ENCODE results near the gene NUMA1. TPM values are rescaled to one million over a fixed set of nuclear protein-coding genes. Genes with fewer than 3 reads are reported as not detected.

Gene NUMA1
- polyA plus RNA-seq, 3 donors = 4.1 to 91.2 (median 12.4) TPM

DNA sequence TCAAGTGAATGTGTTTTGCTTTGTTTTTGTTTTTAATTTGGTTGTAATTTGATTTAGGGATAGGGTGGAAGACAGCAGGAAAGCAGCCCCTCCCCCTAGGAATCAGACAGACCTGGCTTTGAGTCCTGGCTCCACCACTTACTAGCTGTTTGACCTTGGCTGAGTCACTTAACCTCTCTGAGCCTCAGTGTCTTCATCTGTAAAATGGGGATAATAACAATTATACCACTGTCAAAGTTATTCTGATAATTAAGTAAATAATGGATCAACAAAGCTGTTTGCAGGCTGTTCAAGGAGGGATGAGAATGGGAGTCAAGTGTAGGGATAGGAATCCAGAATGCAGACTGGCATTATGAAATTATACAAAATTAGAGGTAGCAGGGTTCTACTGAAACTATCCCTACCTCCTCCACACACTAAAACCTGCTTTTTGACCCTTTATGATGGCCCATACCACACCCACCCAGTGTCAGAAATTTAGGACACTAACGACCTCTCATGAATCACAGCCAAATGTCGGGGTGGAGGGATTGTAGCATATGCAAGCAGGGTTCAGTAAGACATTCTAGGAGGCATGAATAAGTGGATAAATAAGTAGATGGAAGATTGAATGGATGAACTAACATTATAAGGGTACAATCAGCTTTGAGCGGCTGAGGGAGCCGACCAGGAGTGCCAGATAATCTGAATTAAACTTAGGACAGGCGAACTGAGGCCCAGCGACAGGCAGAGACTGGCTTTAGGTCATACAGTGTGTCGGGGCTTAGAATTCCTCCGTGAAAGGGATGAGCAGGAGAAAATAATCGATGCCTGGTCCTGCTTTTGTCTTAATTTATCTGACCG is 31.2 kb upstream of the NUMA1 start:
- no peaks in the 10 kb centered on the region for H3K27me3 ChIP-seq (ENCODE audit: control insufficient read depth in 2 of 2, insufficient read depth in 2 of 2, low read length in 2 of 2)
- Mint-ChIP-seq H3K36me3 (peaks cover 46 to 50% of the 10 kb centered on the region in 2 donors), H3K27ac (peak overlapping the region; percentile 99 to 100 (median 100)), H3K4me1 (peaks cover 33% of the 10 kb centered on the region), H3K9me3 (peaks cover 0 to 5% (median 0%) of the 10 kb centered on the region in 7 donors), H3K27me3 (ENCODE audit: low read depth in 3 of 3) (peaks cover 0 to 4% (median 0%) of the 10 kb centered on the region in 3 donors), H3K4me3 (peak overlapping the region; percentile 89 to 97)
- 4% methylated on average over 8 of the region's 10 CpGs for WGBS (ENCODE audit: insufficient coverage)
- H3K9ac ChIP-seq (ENCODE audit: insufficient read depth, low read length, poor library complexity, severe bottlenecking) = peak overlapping the region; percentile 87
- H3K36me3 ChIP-seq (replicated peaks in 1 of 2; ENCODE audit: control insufficient read depth in 1 of 2, insufficient read depth in 2 of 2, low read length in 2 of 2) = peaks cover 28 to 36% of the 10 kb centered on the region in 2 donors
- peaks cover 30 to 33% of the 10 kb centered on the region in 2 donors for H3K4me1 ChIP-seq (ENCODE audit: control insufficient read depth in 1 of 2, insufficient read depth in 2 of 2, low read length in 2 of 2)
- H3K79me2 ChIP-seq (ENCODE audit: insufficient read depth, low read length) = peaks cover 10% of the 10 kb centered on the region
- no peaks in the 10 kb centered on the region for H4K20me1 ChIP-seq (ENCODE audit: insufficient read depth, low read length)
- intact Hi-C loops (cut with micrococcal nuclease) = no loop called here
- no peak for DNase-seq
- peak overlapping the region; percentile 94 to 99 for H3K27ac ChIP-seq (ENCODE audit: low read depth in 1 of 2, low read length in 2 of 2)
- TF ChIP-seq, protein P1, sequence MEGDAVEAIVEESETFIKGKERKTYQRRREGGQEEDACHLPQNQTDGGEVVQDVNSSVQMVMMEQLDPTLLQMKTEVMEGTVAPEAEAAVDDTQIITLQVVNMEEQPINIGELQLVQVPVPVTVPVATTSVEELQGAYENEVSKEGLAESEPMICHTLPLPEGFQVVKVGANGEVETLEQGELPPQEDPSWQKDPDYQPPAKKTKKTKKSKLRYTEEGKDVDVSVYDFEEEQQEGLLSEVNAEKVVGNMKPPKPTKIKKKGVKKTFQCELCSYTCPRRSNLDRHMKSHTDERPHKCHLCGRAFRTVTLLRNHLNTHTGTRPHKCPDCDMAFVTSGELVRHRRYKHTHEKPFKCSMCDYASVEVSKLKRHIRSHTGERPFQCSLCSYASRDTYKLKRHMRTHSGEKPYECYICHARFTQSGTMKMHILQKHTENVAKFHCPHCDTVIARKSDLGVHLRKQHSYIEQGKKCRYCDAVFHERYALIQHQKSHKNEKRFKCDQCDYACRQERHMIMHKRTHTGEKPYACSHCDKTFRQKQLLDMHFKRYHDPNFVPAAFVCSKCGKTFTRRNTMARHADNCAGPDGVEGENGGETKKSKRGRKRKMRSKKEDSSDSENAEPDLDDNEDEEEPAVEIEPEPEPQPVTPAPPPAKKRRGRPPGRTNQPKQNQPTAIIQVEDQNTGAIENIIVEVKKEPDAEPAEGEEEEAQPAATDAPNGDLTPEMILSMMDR (IDR thresholded peaks at IDR 0.05) = no peak
- no peaks in the 10 kb centered on the region for H3K9me3 ChIP-seq (replicated peaks in 1 of 2; ENCODE audit: control insufficient read depth in 1 of 2, insufficient read depth in 1 of 2, low read length in 2 of 2)
- peak overlapping the region; percentile 50 to 86 (median 69) for H3K4me3 ChIP-seq (replicated peaks in 1 of 3; ENCODE audit: low read depth in 2 of 3, low read length in 3 of 3)
- H2AFZ ChIP-seq (ENCODE audit: insufficient read depth, low read depth, low read length, poor library complexity, severe bottlenecking) = peak overlapping the region; percentile 77
- peak overlapping the region; percentile 77 for H3K4me2 ChIP-seq (replicated peaks; ENCODE audit: extremely low read depth, low read length, poor library complexity, severe bottlenecking)

DNA sequence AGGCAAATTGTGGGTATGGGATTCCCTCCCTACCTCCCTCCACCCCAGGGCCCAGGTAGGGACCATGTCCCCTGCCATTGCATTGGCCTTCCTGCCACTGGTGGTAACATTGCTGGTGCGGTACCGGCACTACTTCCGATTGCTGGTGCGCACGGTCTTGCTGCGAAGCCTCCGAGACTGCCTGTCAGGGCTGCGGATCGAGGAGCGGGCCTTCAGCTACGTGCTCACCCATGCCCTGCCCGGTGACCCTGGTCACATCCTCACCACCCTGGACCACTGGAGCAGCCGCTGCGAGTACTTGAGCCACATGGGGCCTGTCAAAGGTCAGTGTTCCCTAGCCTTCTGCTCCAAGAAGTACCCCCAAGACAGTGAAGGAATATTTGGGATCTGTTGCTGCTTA is 25.5 kb upstream of the NUMA1 start, which contains the start of gene TOMT:
TSS of gene TOMT (plus strand) at position 37 of the 400 bp plus-strand sequence. CDS start at position 65, 28 bp downstream.
- H3K27me3 ChIP-seq (ENCODE audit: control insufficient read depth in 2 of 2, insufficient read depth in 2 of 2, low read length in 2 of 2) = no peaks in the 10 kb centered on the region
- no peaks in the 10 kb centered on the region for H3K9me3 ChIP-seq (replicated peaks in 1 of 2; ENCODE audit: control insufficient read depth in 1 of 2, insufficient read depth in 1 of 2, low read length in 2 of 2)
- H3K4me2 ChIP-seq (replicated peaks; ENCODE audit: extremely low read depth, low read length, poor library complexity, severe bottlenecking) = no peak within 1 kb of the TSS
- H2AFZ ChIP-seq (ENCODE audit: insufficient read depth, low read depth, low read length, poor library complexity, severe bottlenecking) = no peak within 1 kb of the TSS
- Mint-ChIP-seq H3K4me1 (peaks cover 27% of the 10 kb centered on the region), H3K36me3 (peaks cover 50 to 79% of the 10 kb centered on the region in 2 donors), H3K4me3 (no peak within 1 kb of the TSS), H3K9me3 (peaks cover 0 to 7% (median 0%) of the 10 kb centered on the region in 7 donors), H3K27ac (peak within 1 kb of the TSS in 4 of 7 donors; percentile 3 to 80 (median 44)), H3K27me3 (ENCODE audit: low read depth in 3 of 3) (no peaks in the 10 kb centered on the region)
- peaks cover 30 to 60% of the 10 kb centered on the region in 2 donors for H3K36me3 ChIP-seq (replicated peaks in 1 of 2; ENCODE audit: control insufficient read depth in 1 of 2, insufficient read depth in 2 of 2, low read length in 2 of 2)
- WGBS (ENCODE audit: insufficient coverage) = 96% methylated on average over 4 of the region's 14 CpGs
- H3K27ac ChIP-seq (ENCODE audit: low read depth in 1 of 2, low read length in 2 of 2) = no peak within 1 kb of the TSS
- no peak for DNase-seq
- H3K4me1 ChIP-seq (ENCODE audit: control insufficient read depth in 1 of 2, insufficient read depth in 2 of 2, low read length in 2 of 2) = peaks cover 26 to 28% of the 10 kb centered on the region in 2 donors
- H3K4me3 ChIP-seq (replicated peaks in 1 of 3; ENCODE audit: low read depth in 2 of 3, low read length in 3 of 3) = no peak within 1 kb of the TSS
- H3K9ac ChIP-seq (ENCODE audit: insufficient read depth, low read length, poor library complexity, severe bottlenecking) = no peak within 1 kb of the TSS
- peaks cover 23% of the 10 kb centered on the region for H3K79me2 ChIP-seq (ENCODE audit: insufficient read depth, low read length)
- TF ChIP-seq, protein P1 (IDR thresholded peaks at IDR 0.05) = no peak
- peaks cover 5% of the 10 kb centered on the region for H4K20me1 ChIP-seq (ENCODE audit: insufficient read depth, low read length)
- intact Hi-C loops (cut with micrococcal nuclease) = loop anchor here in 1 of 2 donors (10.0 kb wide), 1 partner anchor 119 kb away; the partner anchor contains the start of gene INPPL1
